Calu3 (cell line): ENCODE data around the gene LYAR. TPM values are rescaled to one million over a fixed set of nuclear protein-coding genes. Genes with fewer than 3 reads are reported as not detected.
"Not testable (repeated sequence)": the region's sequence is repeated elsewhere in the genome, so short reads cannot be mapped to it uniquely, and the experiment has no call there.

ENCODE experiments used
- BruUV-seq: library from RNA; stranded (reverse); fragments of 400-500 nt; replicated peaks from 2 replicates; lab custom pipeline; 2021; lab: Mats Ljungman, UMichigan
- CTCF ChIA-PET: fragments of 300-600 bp; sonication (Branson Sonifier 250); formaldehyde crosslinking; loops from one replicate; lab custom pipeline; 2022; ENCODE audit warnings: antibody characterized with exemption; lab: Charles Lee
- DNase-seq: peaks from one replicate; pipeline ENCODE4 v3.0.0; 2022
- H3K27ac Mint-ChIP-seq: one replicate; pipeline ENCODE4 v1.8.0; 2022; ENCODE audit warnings: mixed read lengths; ENCODE audit not compliant: unreplicated experiment
- H3K27me3 Mint-ChIP-seq: one replicate; pipeline ENCODE4 v1.8.0; 2022; ENCODE audit warnings: mixed read lengths; ENCODE audit not compliant: unreplicated experiment
- H3K36me3 Mint-ChIP-seq: one replicate; pipeline ENCODE4 v1.8.0; 2022; ENCODE audit warnings: mild to moderate bottlenecking, moderate library complexity, mixed read lengths; ENCODE audit not compliant: insufficient read depth, unreplicated experiment
- H3K4me1 Mint-ChIP-seq: one replicate; pipeline ENCODE4 v1.8.0; 2022; ENCODE audit warnings: mild to moderate bottlenecking, low read depth, mixed read lengths; ENCODE audit not compliant: unreplicated experiment
- H3K4me3 Mint-ChIP-seq: one replicate; pipeline ENCODE4 v1.8.0; 2022; ENCODE audit warnings: mild to moderate bottlenecking, low read depth, moderate library complexity, mixed read lengths; ENCODE audit not compliant: unreplicated experiment
- H3K9me3 Mint-ChIP-seq: one replicate; pipeline ENCODE4 v1.8.0; 2022; ENCODE audit warnings: low read depth, mixed read lengths; ENCODE audit not compliant: unreplicated experiment
- CTCF ChIP-seq: fragments of 200-600 bp; IDR thresholded peaks from one replicate; pipeline ENCODE4 v1.8.0; 2022; ENCODE audit warnings: antibody characterized with exemption; ENCODE audit not compliant: unreplicated experiment
- intact Hi-C: fragments of 100-400 bp; cut with micrococcal nuclease; formaldehyde crosslinking; loops from one replicate; pipeline ENCODE4 v1.10.0; 2022; ENCODE audit not compliant: unreplicated experiment
- total RNA-seq: library from RNA; stranded (reverse); gene quantifications from 2 replicates; pipeline ENCODE4 v1.2.3, GENCODE V29; 2022

Gene LYAR
- total RNA-seq, 1 experiment from 2014 or later: 19.1 TPM

- Mint-ChIP-seq H3K4me3 (peak within 1 kb of the TSS; percentile 86), H3K4me1 (peaks cover 9% of the 10 kb centered on the region), H3K27me3 (no peaks in the 10 kb centered on the region), H3K9me3 (no peaks in the 10 kb centered on the region), H3K27ac (peak within 1 kb of the TSS; percentile 91), H3K36me3 (peaks cover 21% of the 10 kb centered on the region)
- no peak for TF ChIP-seq CTCF
- intact Hi-C loops: no loop called here
- peak; percentile 83 for DNase-seq
- CTCF ChIA-PET: interaction anchor here (0.6 to 1.3 kb wide), 3 partner anchors 12 to 276 kb away, joined by 3 to 4 read pairs (median 4); no protein-coding TSS in a partner anchor
- TSS peak; percentile 98 for BruUV-seq
Measured at GRCh38 chr4:4248029-4248884, 41.7 kb downstream of the LYAR start, which contains the start of gene TMEM128. Gene TMEM128 (minus strand): TSS chr4:4248223. CDS start chr4:4248202, 21 bp downstream.

- CTCF ChIA-PET: interaction anchor here (0.6 to 1.3 kb wide), 3 partner anchors 12 to 277 kb away, joined by 3 to 4 read pairs (median 4); no protein-coding TSS in a partner anchor
- peak overlapping the region; percentile 91 for H3K27ac Mint-ChIP-seq
Measured at GRCh38 chr4:4247696-4248028, 42.3 kb downstream of the LYAR start.

GRCh38 chr4:4245172-4245571 is 44.8 kb downstream of the LYAR start:
- no peak overlapping the region for H3K4me3 Mint-ChIP-seq
- no peaks in the 10 kb centered on the region for H3K9me3 Mint-ChIP-seq

More at GRCh38 chr4:4247696-4248028, 42.3 kb downstream of the LYAR start:
- peaks cover 21% of the 10 kb centered on the region for H3K36me3 Mint-ChIP-seq
- peak overlapping the region; percentile 86 for H3K4me3 Mint-ChIP-seq
- no peak for DNase-seq
- no peak for TF ChIP-seq CTCF
- H3K27me3 Mint-ChIP-seq: no peaks in the 10 kb centered on the region
- BruUV-seq: TSS peak; percentile 78
- peaks cover 9% of the 10 kb centered on the region for H3K4me1 Mint-ChIP-seq
- intact Hi-C loops: no loop called here
- H3K9me3 Mint-ChIP-seq: no peaks in the 10 kb centered on the region

GRCh38 chr4:4239551-4239950 is 50.4 kb downstream of the LYAR start:
- H3K4me1 Mint-ChIP-seq, DNase-seq, H3K27me3 Mint-ChIP-seq, H3K27ac Mint-ChIP-seq, BruUV-seq, H3K9me3 Mint-ChIP-seq, intact Hi-C loops, H3K4me3 Mint-ChIP-seq: not testable (repeated sequence)
- H3K36me3 Mint-ChIP-seq: peaks cover 10% of the 10 kb centered on the region
- CTCF ChIA-PET: interaction anchor here (0.5 kb wide), 1 partner anchor 1059 kb away, joined by 5 read pairs; no protein-coding TSS in a partner anchor

More at GRCh38 chr4:4245172-4245571, 44.8 kb downstream of the LYAR start:
- H3K27me3 Mint-ChIP-seq: no peaks in the 10 kb centered on the region
- CTCF ChIA-PET: no interaction called here
- DNase-seq: no peak
- no TSS peak for BruUV-seq
- peaks cover 9% of the 10 kb centered on the region for H3K4me1 Mint-ChIP-seq
- intact Hi-C loops: no loop called here
- no peak overlapping the region for H3K27ac Mint-ChIP-seq
- no peak for TF ChIP-seq CTCF
- H3K36me3 Mint-ChIP-seq: peaks cover 25% of the 10 kb centered on the region
